K562 (cell line): ENCODE measurements around the gene MYBPHL. TPM values are rescaled to one million over a fixed set of nuclear protein-coding genes. Genes with fewer than 3 reads are reported as not detected.

Source experiments
- ATAC-seq: fragments of 200-7000 bp; cut with Tn5 transposase; 3 replicates; pipeline ENCODE4 v1.9.1; 2020; ENCODE audit warnings: moderate library complexity
- BruUV-seq: library from RNA; stranded (reverse); fragments of 400-500 nt; replicated peaks from 2 replicates; lab custom pipeline; 2021; lab: Mats Ljungman, UMichigan
- CTCF ChIA-PET: fragments of 300-600 bp; formaldehyde crosslinking; extraction: SDS; loops from one replicate; lab custom pipeline; 2021; ENCODE audit warnings: low intra/inter-chr PET ratio; lab: Yijun Ruan, JAX
- POLR2A ChIA-PET: fragments of 300-600, 350-650 bp; sonication (Branson Sonifier 250); formaldehyde crosslinking; extraction: SDS; loops from one replicate; lab custom pipeline; 2021; ENCODE audit warnings: antibody characterized with exemption, inconsistent platforms; lab: Yijun Ruan, JAX
- DNase-seq, 4 experiments: peaks; one replicate each; pipeline versions ENCODE4 v3.0.0 to v3.0.0-alpha.2; 2011 to 2018; ENCODE audit warnings: low spot score in 3 of 4, mixed read lengths in 3 of 4; ENCODE audit errors: extremely low read depth in 1 of 4
- FAIRE-seq: peaks from 2 replicates; lab custom pipeline; 2011; peaks lifted over from hg19 to GRCh38; lab: Jason Lieb, UNC
- H2AFZ ChIP-seq: 2 replicates; pipeline ENCODE4 v1.6.0; 2011; ENCODE audit warnings: low read depth, low read length, control low read depth, inconsistent platforms
- H3K27ac ChIP-seq: fragments of 200-600 bp; 3 replicates; pipeline ENCODE4 v1.8.0; 2011; ENCODE audit warnings: low read depth, mild to moderate bottlenecking, control low read depth, inconsistent platforms, low read length, moderate library complexity, mixed read lengths; ENCODE audit errors: extremely low read depth
- H3K27me3 ChIP-seq, 2 experiments: fragments of 300-600 bp in 1 of 2; 2 replicates in 1 of 2; 3 replicates in 1 of 2; pipeline versions ENCODE4 v1.6.0 to v1.8.0; 2011; ENCODE audit warnings: inconsistent platforms in 2 of 2, low read length in 2 of 2, mild to moderate bottlenecking in 1 of 2, mixed read lengths in 1 of 2, moderate library complexity in 1 of 2; ENCODE audit not compliant: control insufficient read depth in 2 of 2, insufficient read depth in 2 of 2
- H3K36me3 ChIP-seq: fragments of 300-600 bp; 3 replicates; pipeline ENCODE4 v1.8.0; 2011; ENCODE audit warnings: mild to moderate bottlenecking, low read length, inconsistent platforms; ENCODE audit not compliant: control insufficient read depth, insufficient read depth
- H3K4me1 ChIP-seq, 2 experiments: fragments of 200-600 bp in 1 of 2; replicated peaks in 1 of 2; 2 replicates in 1 of 2; 3 replicates in 1 of 2; pipeline versions ENCODE4 v1.5.1 to v1.8.0; 2011; ENCODE audit warnings: inconsistent platforms in 2 of 2, low read length in 2 of 2, mild to moderate bottlenecking in 1 of 2, mixed read lengths in 1 of 2, moderate library complexity in 1 of 2; ENCODE audit not compliant: control insufficient read depth in 2 of 2, insufficient read depth in 2 of 2
- H3K4me2 ChIP-seq: 2 replicates; pipeline ENCODE4 v1.6.1; 2011; ENCODE audit warnings: low read length, control low read depth, inconsistent platforms, mixed read lengths; ENCODE audit not compliant: insufficient read depth
- H3K4me3 ChIP-seq: fragments of 200-600 bp; sonication (generic), shearing (Covaris generic); 2 replicates; pipeline ENCODE4 v1.5.1; 2016; ENCODE audit warnings: control low read depth, inconsistent platforms
- H3K79me2 ChIP-seq: fragments of 200-600 bp; 3 replicates; pipeline ENCODE4 v1.8.0; 2011; ENCODE audit warnings: low read length, inconsistent platforms; ENCODE audit not compliant: control insufficient read depth, insufficient read depth
- H3K9ac ChIP-seq, 2 experiments: 2 replicates each; pipeline versions ENCODE4 v1.6.0 to v1.6.1; 2011; ENCODE audit warnings: low read depth in 2 of 2, low read length in 2 of 2, control low read depth in 1 of 2, inconsistent platforms in 1 of 2, mild to moderate bottlenecking in 1 of 2, mixed read lengths in 1 of 2; ENCODE audit not compliant: insufficient read depth in 1 of 2
- H3K9me1 ChIP-seq: one replicate; pipeline ENCODE4 v1.6.0; 2011; ENCODE audit warnings: inconsistent platforms, mild to moderate bottlenecking, low read length, moderate library complexity; ENCODE audit not compliant: control insufficient read depth, insufficient read depth
- H3K9me3 ChIP-seq: replicated peaks from 2 replicates; pipeline ENCODE4 v1.5.1; 2011; ENCODE audit warnings: low read depth, low read length, inconsistent platforms; ENCODE audit not compliant: control insufficient read depth, insufficient read depth
- H4K20me1 ChIP-seq: replicated peaks from 2 replicates; pipeline ENCODE4 v1.6.1; 2011; ENCODE audit warnings: low read length, inconsistent platforms, mixed read lengths; ENCODE audit not compliant: control insufficient read depth, insufficient read depth
- ETV1 ChIP-seq: fragments of 450-650 bp; conservative IDR thresholded peaks from 2 replicates; pipeline ENCODE4 v1.6.1; 2016; ENCODE audit warnings: missing genetic modification characterization, control low read depth, low read depth, missing compliant biosample characterization
- HMG20B ChIP-seq: fragments of 250-450 bp; sonication (Bioruptor Pico); IDR thresholded peaks from 2 replicates; pipeline ENCODE4 v1.5.0; 2021; ENCODE audit warnings: mild to moderate bottlenecking
- HNRNPL ChIP-seq: fragments of 200-400 bp; formaldehyde crosslinking; IDR thresholded peaks from 2 replicates; pipeline ENCODE4 v1.6.1; 2017; ENCODE audit warnings: low read depth, mild to moderate bottlenecking, low read length
- PCBP1 ChIP-seq: fragments of 200-400 bp; formaldehyde crosslinking; IDR thresholded peaks from 2 replicates; pipeline ENCODE4 v1.6.1; 2018; ENCODE audit warnings: mild to moderate bottlenecking, low read depth, low read length; ENCODE audit not compliant: poor library complexity, severe bottlenecking
- PTRF ChIP-seq: fragments of 450-650 bp; IDR thresholded peaks from 2 replicates; pipeline ENCODE4 v1.6.1; 2016; ENCODE audit warnings: mild to moderate bottlenecking, missing genetic modification characterization, missing compliant biosample characterization
- SMARCA4 ChIP-seq: fragments of 450-650 bp; IDR thresholded peaks from 2 replicates; pipeline ENCODE4 v1.6.1; 2016
- WGBS: fragments of 100-300 bp; shearing (Covaris generic); methylation state at CpG from one replicate; pipeline ENCODE4 v1.1.6; 2016; ENCODE audit warnings: low coverage, mixed read lengths; ENCODE audit not compliant: insufficient coverage; ENCODE audit errors: missing lambda C conversion rate; 5-methylcytosine and 5-hydroxymethylcytosine counted together
- in situ Hi-C: fragments of 300-500 bp; cut with MboI; formaldehyde crosslinking; loops from 4 replicates; pipeline ENCODE4 v1.15.0; 2018; ENCODE audit warnings: inconsistent platforms, mixed read lengths
- intact Hi-C: fragments of 100-400 bp; cut with micrococcal nuclease; formaldehyde crosslinking; loops from 2 replicates; pipeline ENCODE4 v1.14.2; 2022
- polyA plus RNA-seq, 8 experiments: library from polyadenylated mRNA; depleted of rRNA in 4 of 8; stranded (reverse) in 5 of 8; unstranded in 3 of 8; fragments of >200 nt; fragmentation: Nextera tagmentation in 2 of 8; fragmentation: Illumina TruSeq in 1 of 8; extraction: Ambion mirVana in 2 of 8; extraction: Trizol in 1 of 8; gene quantifications; 2 replicates each; pipeline versions ENCODE4 v1.2.1 to v1.2.3, GENCODE V29; 2011 to 2014; ENCODE audit warnings: inconsistent platforms in 1 of 8, missing spikeins in 1 of 8
- total RNA-seq, 7 experiments: library from RNA; depleted of rRNA in 6 of 7; stranded (reverse); fragments of >200 nt in 6 of 7; fragmentation: Illumina TruSeq in 2 of 7; extraction: Trizol in 2 of 7; gene quantifications; 2 replicates each; pipeline versions ENCODE4 v1.2.1 to v1.2.3, GENCODE V29; 2011 to 2021; ENCODE audit warnings: low replicate concordance in 1 of 7
- TF ChIP-seq, protein P1 (sequence below): fragments of 450-650 bp; formaldehyde crosslinking; IDR thresholded peaks from 2 replicates; pipeline ENCODE4 v1.4.0; 2022; ENCODE audit warnings: missing genetic modification characterization

MYBPHL gene
- total and polyA plus RNA-seq, 9 of the 15 experiments (the other 6 are each of a cell fraction or from before 2014, with no cell fraction given), result 0.20 to 1.9 (median 0.33) TPM

DNA sequence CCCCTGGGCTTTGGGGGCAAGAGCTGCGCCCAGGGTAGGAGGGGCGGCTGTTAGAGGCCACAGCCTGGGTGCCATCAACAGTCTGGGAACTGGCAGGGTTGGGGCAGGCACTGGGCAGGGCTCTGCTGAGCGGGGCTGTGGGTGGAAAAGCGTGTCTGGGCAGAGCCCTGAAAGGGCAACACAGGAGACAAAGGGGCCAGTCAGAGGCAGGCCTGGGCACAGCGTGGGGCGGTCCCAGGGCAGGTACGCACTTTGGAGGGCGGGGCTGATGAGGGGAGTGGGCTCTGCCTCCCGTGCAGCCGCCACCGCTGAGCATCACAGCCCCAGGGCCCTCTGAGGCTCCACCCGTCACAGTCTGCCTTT is 43.6 kb downstream of the MYBPHL start:
- Histone ChIP-seq H3K9me1 (no peaks in the 10 kb centered on the region), H3K27me3 (no peaks in the 10 kb centered on the region), H3K36me3 (peaks cover 45% of the 10 kb centered on the region; the same call in 2 of the 3 replicates)
- ATAC-seq (peak; percentile 14), DNase-seq (no peak)
- 48% methylated on average over 10 of the region's 12 CpGs for WGBS
- no peak for TF ChIP-seq PTRF (tag)
- peak; percentile 73; the same call in 1 of the 2 replicates for TF ChIP-seq HNRNPL
- TF ChIP-seq, protein P1, sequence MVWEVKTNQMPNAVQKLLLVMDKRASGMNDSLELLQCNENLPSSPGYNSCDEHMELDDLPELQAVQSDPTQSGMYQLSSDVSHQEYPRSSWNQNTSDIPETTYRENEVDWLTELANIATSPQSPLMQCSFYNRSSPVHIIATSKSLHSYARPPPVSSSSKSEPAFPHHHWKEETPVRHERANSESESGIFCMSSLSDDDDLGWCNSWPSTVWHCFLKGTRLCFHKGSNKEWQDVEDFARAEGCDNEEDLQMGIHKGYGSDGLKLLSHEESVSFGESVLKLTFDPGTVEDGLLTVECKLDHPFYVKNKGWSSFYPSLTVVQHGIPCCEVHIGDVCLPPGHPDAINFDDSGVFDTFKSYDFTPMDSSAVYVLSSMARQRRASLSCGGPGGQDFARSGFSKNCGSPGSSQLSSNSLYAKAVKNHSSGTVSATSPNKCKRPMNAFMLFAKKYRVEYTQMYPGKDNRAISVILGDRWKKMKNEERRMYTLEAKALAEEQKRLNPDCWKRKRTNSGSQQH (CRISPR knock-in tag), result no peak
- TF ChIP-seq SMARCA4, result no peak
- no peak for TF ChIP-seq ETV1 (tag)
- TF ChIP-seq PCBP1, result peak; percentile 46
- no peak for TF ChIP-seq HMG20B (CRISPR knock-in tag)
- TF ChIP-seq, all 486 proteins: peak for 2
- ChIA-PET CTCF (interaction anchor here (0.6 to 5.5 kb wide), 6 partner anchors 10 to 269 kb away, joined by 3 to 91 read pairs (median 16); partner anchors contain the start of gene SORT1), POLR2A (interaction anchor here (1.0 to 1.4 kb wide), 2 partner anchors 19 to 135 kb away, joined by 3 to 9 read pairs; partner anchors contain the start of genes PSRC1 and SORT1)
- in situ Hi-C loops (loop anchor here (5.0 kb wide), 2 partner anchors 139 to 269 kb away; no protein-coding TSS in a partner anchor), intact Hi-C loops (loop anchor here (1.0 to 10.0 kb wide), 4 partner anchors 62 to 269 kb away; partner anchors contain the start of gene ELAPOR1)
- Histone ChIP-seq H3K9ac (no peak overlapping the region), H2AFZ (no peak overlapping the region), H3K79me2 (no peaks in the 10 kb centered on the region), H4K20me1 (no peaks in the 10 kb centered on the region), H3K4me3 (no peak overlapping the region), H3K4me2 (no peak overlapping the region), H3K27ac (no peak overlapping the region), H3K9me3 (no peaks in the 10 kb centered on the region), H3K4me1 (peaks cover 0 to 37% of the 10 kb centered on the region in 2 experiments; a peak in 2 of 5 replicates)
- no peak for FAIRE-seq
- BruUV-seq, result no TSS peak
